WTC11 (cell line): Measurements from ENCODE around the gene FUT7. TPM values are rescaled to one million over a fixed set of nuclear protein-coding genes. Genes with fewer than 3 reads are reported as not detected.

Source experiments
- ATAC-seq: fragments of 200-7000 bp; cut with Tn5 transposase; 2 replicates; pipeline ENCODE4 v1.10.0; 2021; ENCODE audit warnings: mild to moderate bottlenecking, moderate library complexity
- CTCF ChIA-PET: fragments of 300-600 bp; sonication (Branson Sonifier 250); formaldehyde crosslinking; loops from one replicate; lab custom pipeline; 2021; ENCODE audit warnings: antibody characterized with exemption; lab: Charles Lee
- POLR2A ChIA-PET: fragments of 350-600 bp; sonication (Branson Sonifier 250); formaldehyde crosslinking; loops from one replicate; lab custom pipeline; 2021; ENCODE audit warnings: antibody characterized with exemption; lab: Charles Lee
- DNase-seq: peaks from one replicate; pipeline ENCODE4 v3.0.0; 2021; ENCODE audit warnings: low spot score
- H3K27ac Mint-ChIP-seq: 2 replicates; pipeline ENCODE4 v1.8.0; 2021; ENCODE audit warnings: mixed read lengths
- H3K27me3 Mint-ChIP-seq: 2 replicates; pipeline ENCODE4 v1.8.0; 2021; ENCODE audit warnings: low read depth, mild to moderate bottlenecking, moderate library complexity, mixed read lengths
- H3K36me3 Mint-ChIP-seq: 2 replicates; pipeline ENCODE4 v1.8.0; 2021; ENCODE audit warnings: mixed read lengths
- H3K4me1 Mint-ChIP-seq: 2 replicates; pipeline ENCODE4 v1.8.0; 2022; ENCODE audit warnings: mixed read lengths
- H3K4me3 Mint-ChIP-seq: 2 replicates; pipeline ENCODE4 v1.8.0; 2021; ENCODE audit warnings: mild to moderate bottlenecking, moderate library complexity, mixed read lengths
- H3K9me3 Mint-ChIP-seq: 2 replicates; pipeline ENCODE4 v1.8.0; 2021; ENCODE audit warnings: mixed read lengths
- GRHL2 ChIP-seq: fragments of 250-450 bp; sonication (Bioruptor Pico); IDR thresholded peaks from 2 replicates; pipeline ENCODE4 v1.8.0; 2022; ENCODE audit warnings: mild to moderate bottlenecking, moderate library complexity; ENCODE audit not compliant: insufficient replicate concordance, severe bottlenecking
- GTF2I ChIP-seq: fragments of 250-450 bp; sonication (Bioruptor Pico); conservative IDR thresholded peaks from 2 replicates; pipeline ENCODE4 v1.4.0; 2021; ENCODE audit warnings: mild to moderate bottlenecking
- IRF2 ChIP-seq: sonication (generic); formaldehyde crosslinking; IDR thresholded peaks from 2 replicates; pipeline ENCODE4 v1.8.0; 2022; ENCODE audit warnings: low read depth, missing genetic modification reagents, borderline replicate concordance
- JUN ChIP-seq: sonication (generic); formaldehyde crosslinking; IDR thresholded peaks from 2 replicates; pipeline ENCODE4 v1.8.0; 2023; ENCODE audit warnings: mild to moderate bottlenecking, missing genetic modification reagents
- KAT7 ChIP-seq: sonication (generic); formaldehyde crosslinking; IDR thresholded peaks from 2 replicates; pipeline ENCODE4 v1.8.1; 2023; ENCODE audit warnings: missing genetic modification reagents, mild to moderate bottlenecking, borderline replicate concordance
- MXD4 ChIP-seq: fragments of 250-450 bp; sonication (Bioruptor Pico); IDR thresholded peaks from 2 replicates; pipeline ENCODE4 v1.8.0; 2021; ENCODE audit warnings: mild to moderate bottlenecking, moderate library complexity, borderline replicate concordance
- NFATC4 ChIP-seq: fragments of 250-450 bp; sonication (Bioruptor Pico); IDR thresholded peaks from 2 replicates; pipeline ENCODE4 v1.9.0; 2021; ENCODE audit warnings: mild to moderate bottlenecking
- NR1H2 ChIP-seq: sonication (generic); formaldehyde crosslinking; IDR thresholded peaks from 2 replicates; pipeline ENCODE4 v1.9.0; 2021; ENCODE audit warnings: mild to moderate bottlenecking, moderate library complexity, missing genetic modification reagents
- PRRX2 ChIP-seq: fragments of 250-450 bp; sonication (Bioruptor Pico); IDR thresholded peaks from 2 replicates; pipeline ENCODE4 v1.8.0; 2021; ENCODE audit warnings: mild to moderate bottlenecking
- SMAD4 ChIP-seq: sonication (generic); formaldehyde crosslinking; IDR thresholded peaks from 2 replicates; pipeline ENCODE4 v1.8.0; 2022; ENCODE audit warnings: mild to moderate bottlenecking, missing genetic modification reagents
- SP1 ChIP-seq: sonication (generic); formaldehyde crosslinking; conservative IDR thresholded peaks from 2 replicates; pipeline ENCODE4 v1.8.1; 2022; ENCODE audit warnings: missing genetic modification reagents
- TEAD4 ChIP-seq: sonication (generic); formaldehyde crosslinking; IDR thresholded peaks from 2 replicates; pipeline ENCODE4 v1.8.0; 2022; ENCODE audit warnings: mild to moderate bottlenecking, missing genetic modification reagents
- ZNF232 ChIP-seq: sonication (generic); formaldehyde crosslinking; IDR thresholded peaks from 2 replicates; pipeline ENCODE4 v1.8.0; 2022; ENCODE audit warnings: mild to moderate bottlenecking, missing genetic modification reagents
- ZNF416 ChIP-seq: fragments of 250-450 bp; sonication (Bioruptor Pico); IDR thresholded peaks from 2 replicates; pipeline ENCODE4 v1.9.0; 2021; ENCODE audit warnings: mild to moderate bottlenecking, inconsistent platforms
- ZNF671 ChIP-seq: fragments of 250-450 bp; sonication (Bioruptor Pico); IDR thresholded peaks from 2 replicates; pipeline ENCODE4 v1.8.0; 2021; ENCODE audit warnings: mild to moderate bottlenecking
- total RNA-seq: library from RNA; stranded (reverse); gene quantifications from 3 replicates; pipeline ENCODE4 v1.2.3, GENCODE V29; 2021
- TF ChIP-seq, protein P1 (sequence below): sonication (generic); formaldehyde crosslinking; IDR thresholded peaks from 2 replicates; pipeline ENCODE4 v1.8.1; 2023; ENCODE audit warnings: mild to moderate bottlenecking, missing genetic modification reagents, moderate library complexity
- TF ChIP-seq, protein P2 (sequence below): sonication (generic); formaldehyde crosslinking; IDR thresholded peaks from 2 replicates; pipeline ENCODE4 v1.8.0; 2022; ENCODE audit warnings: missing genetic modification reagents
- TF ChIP-seq, protein P3 (sequence below): sonication (generic); formaldehyde crosslinking; IDR thresholded peaks from 2 replicates; pipeline ENCODE4 v1.8.1; 2023; ENCODE audit warnings: mild to moderate bottlenecking, moderate library complexity, missing genetic modification reagents
- TF ChIP-seq, protein P4 (sequence below): sonication (generic); formaldehyde crosslinking; IDR thresholded peaks from 2 replicates; pipeline ENCODE4 v1.8.1; 2023; ENCODE audit warnings: mild to moderate bottlenecking, missing genetic modification reagents, moderate library complexity
- TF ChIP-seq, protein P5 (sequence below): sonication (generic); formaldehyde crosslinking; conservative IDR thresholded peaks from 2 replicates; pipeline ENCODE4 v1.8.1; 2022; ENCODE audit warnings: mild to moderate bottlenecking, missing genetic modification reagents
- TF ChIP-seq, protein P6 (sequence below): fragments of 250-450 bp; sonication (Bioruptor Pico); IDR thresholded peaks from 2 replicates; pipeline ENCODE4 v1.8.0; 2021; ENCODE audit warnings: mild to moderate bottlenecking
- TF ChIP-seq, protein P7 (sequence below): fragments of 250-450 bp; sonication (Bioruptor Pico); conservative IDR thresholded peaks from 2 replicates; pipeline ENCODE4 v1.9.0; 2021; ENCODE audit warnings: mild to moderate bottlenecking
- TF ChIP-seq, protein P8 (sequence below): sonication (generic); formaldehyde crosslinking; conservative IDR thresholded peaks from 2 replicates; pipeline ENCODE4 v1.8.1; 2023; ENCODE audit warnings: mild to moderate bottlenecking, low read depth, missing genetic modification reagents, moderate library complexity

The FUT7 gene
- total RNA-seq, 1 experiment from 2014 or later: not detected

DNA sequence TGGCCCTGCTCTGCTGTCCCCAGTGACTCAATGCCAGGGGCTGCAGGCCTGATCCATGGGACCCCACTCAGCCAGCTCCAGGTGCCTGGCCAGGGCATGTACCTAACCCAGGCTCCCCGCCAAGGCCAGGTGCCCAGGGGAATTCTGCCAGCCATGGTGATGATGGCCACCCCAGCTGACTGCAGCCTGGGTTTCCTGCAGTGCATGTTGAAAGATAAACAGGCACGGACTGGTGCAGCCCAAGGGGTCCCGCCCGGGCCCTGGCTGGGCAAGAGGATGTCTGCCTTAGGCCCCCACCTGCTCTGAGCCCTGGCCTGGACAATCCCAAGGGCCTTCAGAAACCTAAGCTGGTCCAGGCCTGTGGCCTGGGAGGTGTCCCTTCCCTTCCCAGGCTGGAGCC, 5.1 kb downstream of the FUT7 start:
- H3K4me3 Mint-ChIP-seq: peak overlapping the region; percentile 69
- ChIA-PET POLR2A (no interaction called here), CTCF (interaction anchor here (0.6 to 3.8 kb wide), 10 partner anchors 8 to 210 kb away, joined by 3 to 38 read pairs (median 4); partner anchors contain the start of genes MAN1B1 and NPDC1)
- no peak for DNase-seq
- H3K36me3 Mint-ChIP-seq: no peaks in the 10 kb centered on the region
- H3K9me3 Mint-ChIP-seq: no peaks in the 10 kb centered on the region
- ATAC-seq: no peak
- TF ChIP-seq, protein P1, sequence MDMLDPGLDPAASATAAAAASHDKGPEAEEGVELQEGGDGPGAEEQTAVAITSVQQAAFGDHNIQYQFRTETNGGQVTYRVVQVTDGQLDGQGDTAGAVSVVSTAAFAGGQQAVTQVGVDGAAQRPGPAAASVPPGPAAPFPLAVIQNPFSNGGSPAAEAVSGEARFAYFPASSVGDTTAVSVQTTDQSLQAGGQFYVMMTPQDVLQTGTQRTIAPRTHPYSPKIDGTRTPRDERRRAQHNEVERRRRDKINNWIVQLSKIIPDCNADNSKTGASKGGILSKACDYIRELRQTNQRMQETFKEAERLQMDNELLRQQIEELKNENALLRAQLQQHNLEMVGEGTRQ (CRISPR knock-in tag): no peak
- TF ChIP-seq, protein P2, sequence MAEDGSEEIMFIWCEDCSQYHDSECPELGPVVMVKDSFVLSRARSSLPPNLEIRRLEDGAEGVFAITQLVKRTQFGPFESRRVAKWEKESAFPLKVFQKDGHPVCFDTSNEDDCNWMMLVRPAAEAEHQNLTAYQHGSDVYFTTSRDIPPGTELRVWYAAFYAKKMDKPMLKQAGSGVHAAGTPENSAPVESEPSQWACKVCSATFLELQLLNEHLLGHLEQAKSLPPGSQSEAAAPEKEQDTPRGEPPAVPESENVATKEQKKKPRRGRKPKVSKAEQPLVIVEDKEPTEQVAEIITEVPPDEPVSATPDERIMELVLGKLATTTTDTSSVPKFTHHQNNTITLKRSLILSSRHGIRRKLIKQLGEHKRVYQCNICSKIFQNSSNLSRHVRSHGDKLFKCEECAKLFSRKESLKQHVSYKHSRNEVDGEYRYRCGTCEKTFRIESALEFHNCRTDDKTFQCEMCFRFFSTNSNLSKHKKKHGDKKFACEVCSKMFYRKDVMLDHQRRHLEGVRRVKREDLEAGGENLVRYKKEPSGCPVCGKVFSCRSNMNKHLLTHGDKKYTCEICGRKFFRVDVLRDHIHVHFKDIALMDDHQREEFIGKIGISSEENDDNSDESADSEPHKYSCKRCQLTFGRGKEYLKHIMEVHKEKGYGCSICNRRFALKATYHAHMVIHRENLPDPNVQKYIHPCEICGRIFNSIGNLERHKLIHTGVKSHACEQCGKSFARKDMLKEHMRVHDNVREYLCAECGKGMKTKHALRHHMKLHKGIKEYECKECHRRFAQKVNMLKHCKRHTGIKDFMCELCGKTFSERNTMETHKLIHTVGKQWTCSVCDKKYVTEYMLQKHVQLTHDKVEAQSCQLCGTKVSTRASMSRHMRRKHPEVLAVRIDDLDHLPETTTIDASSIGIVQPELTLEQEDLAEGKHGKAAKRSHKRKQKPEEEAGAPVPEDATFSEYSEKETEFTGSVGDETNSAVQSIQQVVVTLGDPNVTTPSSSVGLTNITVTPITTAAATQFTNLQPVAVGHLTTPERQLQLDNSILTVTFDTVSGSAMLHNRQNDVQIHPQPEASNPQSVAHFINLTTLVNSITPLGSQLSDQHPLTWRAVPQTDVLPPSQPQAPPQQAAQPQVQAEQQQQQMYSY (CRISPR knock-in tag): no peak
- TF ChIP-seq, protein P3, sequence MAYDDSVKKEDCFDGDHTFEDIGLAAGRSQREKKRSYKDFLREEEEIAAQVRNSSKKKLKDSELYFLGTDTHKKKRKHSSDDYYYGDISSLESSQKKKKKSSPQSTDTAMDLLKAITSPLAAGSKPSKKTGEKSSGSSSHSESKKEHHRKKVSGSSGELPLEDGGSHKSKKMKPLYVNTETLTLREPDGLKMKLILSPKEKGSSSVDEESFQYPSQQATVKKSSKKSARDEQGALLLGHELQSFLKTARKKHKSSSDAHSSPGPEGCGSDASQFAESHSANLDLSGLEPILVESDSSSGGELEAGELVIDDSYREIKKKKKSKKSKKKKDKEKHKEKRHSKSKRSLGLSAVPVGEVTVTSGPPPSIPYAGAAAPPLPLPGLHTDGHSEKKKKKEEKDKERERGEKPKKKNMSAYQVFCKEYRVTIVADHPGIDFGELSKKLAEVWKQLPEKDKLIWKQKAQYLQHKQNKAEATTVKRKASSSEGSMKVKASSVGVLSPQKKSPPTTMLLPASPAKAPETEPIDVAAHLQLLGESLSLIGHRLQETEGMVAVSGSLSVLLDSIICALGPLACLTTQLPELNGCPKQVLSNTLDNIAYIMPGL (CRISPR knock-in tag): no peak
- TF ChIP-seq, protein P4, sequence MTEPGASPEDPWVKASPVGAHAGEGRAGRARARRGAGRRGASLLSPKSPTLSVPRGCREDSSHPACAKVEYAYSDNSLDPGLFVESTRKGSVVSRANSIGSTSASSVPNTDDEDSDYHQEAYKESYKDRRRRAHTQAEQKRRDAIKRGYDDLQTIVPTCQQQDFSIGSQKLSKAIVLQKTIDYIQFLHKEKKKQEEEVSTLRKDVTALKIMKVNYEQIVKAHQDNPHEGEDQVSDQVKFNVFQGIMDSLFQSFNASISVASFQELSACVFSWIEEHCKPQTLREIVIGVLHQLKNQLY (CRISPR knock-in tag): no peak
- TF ChIP-seq, protein P5, sequence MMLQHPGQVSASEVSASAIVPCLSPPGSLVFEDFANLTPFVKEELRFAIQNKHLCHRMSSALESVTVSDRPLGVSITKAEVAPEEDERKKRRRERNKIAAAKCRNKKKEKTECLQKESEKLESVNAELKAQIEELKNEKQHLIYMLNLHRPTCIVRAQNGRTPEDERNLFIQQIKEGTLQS (CRISPR knock-in tag): no peak
- TF ChIP-seq MXD4 (CRISPR knock-in tag) (no peak), SMAD4 (CRISPR knock-in tag) (no peak), NR1H2 (no peak), ZNF232 (no peak), KAT7 (no peak), ZNF416 (no peak), JUN (CRISPR knock-in tag) (no peak), GTF2I (CRISPR knock-in tag) (no peak), GRHL2 (no peak), TEAD4 (CRISPR knock-in tag) (no peak), ZNF671 (CRISPR knock-in tag) (no peak), PRRX2 (CRISPR knock-in tag) (no peak)
- TF ChIP-seq, protein P6, sequence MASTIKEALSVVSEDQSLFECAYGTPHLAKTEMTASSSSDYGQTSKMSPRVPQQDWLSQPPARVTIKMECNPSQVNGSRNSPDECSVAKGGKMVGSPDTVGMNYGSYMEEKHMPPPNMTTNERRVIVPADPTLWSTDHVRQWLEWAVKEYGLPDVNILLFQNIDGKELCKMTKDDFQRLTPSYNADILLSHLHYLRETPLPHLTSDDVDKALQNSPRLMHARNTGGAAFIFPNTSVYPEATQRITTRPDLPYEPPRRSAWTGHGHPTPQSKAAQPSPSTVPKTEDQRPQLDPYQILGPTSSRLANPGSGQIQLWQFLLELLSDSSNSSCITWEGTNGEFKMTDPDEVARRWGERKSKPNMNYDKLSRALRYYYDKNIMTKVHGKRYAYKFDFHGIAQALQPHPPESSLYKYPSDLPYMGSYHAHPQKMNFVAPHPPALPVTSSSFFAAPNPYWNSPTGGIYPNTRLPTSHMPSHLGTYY (CRISPR knock-in tag): no peak
- H3K27ac Mint-ChIP-seq: no peak overlapping the region
- peaks cover 17% of the 10 kb centered on the region for H3K27me3 Mint-ChIP-seq
- H3K4me1 Mint-ChIP-seq: peaks cover 2% of the 10 kb centered on the region; the same call in 1 of the 2 replicates

DNA sequence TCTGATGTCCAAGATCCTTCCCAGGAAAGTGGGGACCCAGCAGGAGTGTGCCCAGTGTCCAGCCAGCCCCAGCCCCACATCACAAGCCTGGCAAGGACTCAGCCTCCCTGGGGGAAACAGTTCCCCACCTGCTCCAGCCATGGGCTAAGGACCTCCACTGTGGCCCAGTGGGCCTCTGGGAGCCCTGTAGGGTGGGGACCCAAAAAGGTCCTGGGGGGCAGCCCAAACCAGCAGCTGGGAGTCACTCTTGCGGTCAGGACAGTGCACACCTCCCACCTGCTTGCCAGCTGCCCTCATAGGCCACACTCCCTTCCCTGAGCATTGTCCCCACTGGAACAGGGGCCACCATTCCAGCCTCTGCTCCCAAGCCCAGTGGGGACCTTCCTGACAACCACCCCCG, 5.5 kb downstream of the FUT7 start:
- ChIA-PET POLR2A (no interaction called here), CTCF (interaction anchor here (1.4 to 3.8 kb wide), 8 partner anchors 9 to 60 kb away, joined by 3 to 38 read pairs (median 6); partner anchors contain the start of genes MAN1B1 and NPDC1)
- Mint-ChIP-seq H3K9me3 (no peaks in the 10 kb centered on the region), H3K4me3 (peak overlapping the region; percentile 8; the same call in 1 of the 2 replicates), H3K27ac (no peak overlapping the region), H3K36me3 (no peaks in the 10 kb centered on the region), H3K27me3 (peaks cover 17% of the 10 kb centered on the region), H3K4me1 (peaks cover 2% of the 10 kb centered on the region; the same call in 1 of the 2 replicates)
- no peak for ATAC-seq
- DNase-seq: no peak
- TF ChIP-seq, protein P7, sequence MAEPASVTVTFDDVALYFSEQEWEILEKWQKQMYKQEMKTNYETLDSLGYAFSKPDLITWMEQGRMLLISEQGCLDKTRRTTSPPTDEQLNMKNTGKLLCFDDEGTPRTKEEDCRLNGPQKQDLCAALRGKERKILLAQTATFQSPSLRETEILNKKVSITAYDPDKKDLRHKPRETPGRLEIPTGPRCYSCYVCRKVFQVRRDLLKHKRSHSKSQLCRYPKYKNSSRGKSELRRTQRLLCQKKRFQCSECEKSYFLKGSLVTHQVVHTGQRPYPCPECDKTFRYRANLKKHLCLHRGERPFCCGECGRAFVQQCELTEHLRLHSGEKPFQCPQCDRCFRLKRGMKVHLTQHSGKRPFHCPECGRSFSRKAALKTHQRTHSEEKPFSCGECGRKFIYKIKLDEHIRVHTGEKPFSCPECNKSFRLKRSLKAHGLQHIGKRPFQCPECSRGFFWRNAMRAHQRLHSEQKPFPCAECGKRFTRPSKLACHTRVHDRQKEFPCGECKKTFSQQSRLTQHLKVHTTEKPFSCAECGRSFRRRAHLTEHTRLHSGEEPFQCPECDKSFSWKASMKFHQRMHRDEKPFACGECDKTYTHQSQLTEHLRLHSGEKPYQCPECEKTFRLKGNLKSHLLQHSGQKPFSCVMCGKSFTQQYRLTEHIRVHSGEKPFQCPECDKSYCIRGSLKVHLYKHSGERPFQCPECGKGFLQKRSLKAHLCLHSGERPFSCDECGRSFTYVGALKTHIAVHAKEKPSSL (CRISPR knock-in tag): no peak
- TF ChIP-seq, protein P8, sequence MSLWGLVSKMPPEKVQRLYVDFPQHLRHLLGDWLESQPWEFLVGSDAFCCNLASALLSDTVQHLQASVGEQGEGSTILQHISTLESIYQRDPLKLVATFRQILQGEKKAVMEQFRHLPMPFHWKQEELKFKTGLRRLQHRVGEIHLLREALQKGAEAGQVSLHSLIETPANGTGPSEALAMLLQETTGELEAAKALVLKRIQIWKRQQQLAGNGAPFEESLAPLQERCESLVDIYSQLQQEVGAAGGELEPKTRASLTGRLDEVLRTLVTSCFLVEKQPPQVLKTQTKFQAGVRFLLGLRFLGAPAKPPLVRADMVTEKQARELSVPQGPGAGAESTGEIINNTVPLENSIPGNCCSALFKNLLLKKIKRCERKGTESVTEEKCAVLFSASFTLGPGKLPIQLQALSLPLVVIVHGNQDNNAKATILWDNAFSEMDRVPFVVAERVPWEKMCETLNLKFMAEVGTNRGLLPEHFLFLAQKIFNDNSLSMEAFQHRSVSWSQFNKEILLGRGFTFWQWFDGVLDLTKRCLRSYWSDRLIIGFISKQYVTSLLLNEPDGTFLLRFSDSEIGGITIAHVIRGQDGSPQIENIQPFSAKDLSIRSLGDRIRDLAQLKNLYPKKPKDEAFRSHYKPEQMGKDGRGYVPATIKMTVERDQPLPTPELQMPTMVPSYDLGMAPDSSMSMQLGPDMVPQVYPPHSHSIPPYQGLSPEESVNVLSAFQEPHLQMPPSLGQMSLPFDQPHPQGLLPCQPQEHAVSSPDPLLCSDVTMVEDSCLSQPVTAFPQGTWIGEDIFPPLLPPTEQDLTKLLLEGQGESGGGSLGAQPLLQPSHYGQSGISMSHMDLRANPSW: no peak
- TF ChIP-seq SP1 (CRISPR knock-in tag) (no peak), IRF2 (CRISPR knock-in tag) (no peak), NFATC4 (no peak), TEAD4 (CRISPR knock-in tag) (no peak)
